PFSK-1 (cell line): Measurements from ENCODE around the gene CEP295NL.

Experiments used
- FOXP2 ChIP-seq: optimal IDR thresholded peaks from 2 replicates; pipeline ENCODE3; 2011; ENCODE audit warnings: borderline replicate concordance, control low read depth, inconsistent platforms; ENCODE audit not compliant: insufficient read depth; ENCODE audit errors: extremely low read length, extremely low read depth
- POLR2AphosphoS5 ChIP-seq: IDR thresholded peaks from 2 replicates; pipeline ENCODE4 v1.6.1; 2012; ENCODE audit warnings: low read depth, mild to moderate bottlenecking, control low read depth, low read length, moderate library complexity
- REST ChIP-seq, 2 experiments: IDR thresholded peaks; 2 replicates each; pipeline versions ENCODE4 v1.6.1 to v1.8.0; 2011 to 2012; ENCODE audit warnings: low read depth in 2 of 2, low read length in 2 of 2, control low read depth in 1 of 2, inconsistent platforms in 1 of 2, mild to moderate bottlenecking in 1 of 2, moderate library complexity in 1 of 2; ENCODE audit not compliant: insufficient read depth in 1 of 2
- SIN3A ChIP-seq: IDR thresholded peaks from 2 replicates; pipeline ENCODE4 v1.6.1; 2012; ENCODE audit warnings: mild to moderate bottlenecking, low read length, moderate library complexity, borderline replicate concordance; ENCODE audit not compliant: insufficient read depth
- TAF1 ChIP-seq: IDR thresholded peaks from 2 replicates; pipeline ENCODE4 v1.6.1; 2012; ENCODE audit warnings: low read length, control low read depth, borderline replicate concordance; ENCODE audit not compliant: insufficient read depth

Gene CEP295NL

GRCh38 chr17:78883089-78883532, 19.9 kb downstream of the CEP295NL start:
- TF ChIP-seq TAF1 (no peak; the same call in 1 of the 2 replicates), REST (IDR thresholded peaks at IDR 0.05; ENCODE audit: insufficient read depth in 1 of 2, low read depth in 2 of 2, low read length in 2 of 2) (0 out of 4 replicates have a peak, but pooled peaks of 1 of the 2 experiments have one; percentile 7), FOXP2 (peak; percentile 38)

- TF ChIP-seq REST (IDR thresholded peaks at IDR 0.05; ENCODE audit: insufficient read depth in 1 of 2, low read depth in 2 of 2, low read length in 2 of 2) (no peak), SIN3A (peak; percentile 61; the same call in 1 of the 2 replicates), FOXP2 (no peak), POLR2AphosphoS5 (no peak; the same call in 1 of the 2 replicates), TAF1 (no peak)
Measured at GRCh38 chr17:78882540-78883088, 20.4 kb downstream of the CEP295NL start.

DNA sequence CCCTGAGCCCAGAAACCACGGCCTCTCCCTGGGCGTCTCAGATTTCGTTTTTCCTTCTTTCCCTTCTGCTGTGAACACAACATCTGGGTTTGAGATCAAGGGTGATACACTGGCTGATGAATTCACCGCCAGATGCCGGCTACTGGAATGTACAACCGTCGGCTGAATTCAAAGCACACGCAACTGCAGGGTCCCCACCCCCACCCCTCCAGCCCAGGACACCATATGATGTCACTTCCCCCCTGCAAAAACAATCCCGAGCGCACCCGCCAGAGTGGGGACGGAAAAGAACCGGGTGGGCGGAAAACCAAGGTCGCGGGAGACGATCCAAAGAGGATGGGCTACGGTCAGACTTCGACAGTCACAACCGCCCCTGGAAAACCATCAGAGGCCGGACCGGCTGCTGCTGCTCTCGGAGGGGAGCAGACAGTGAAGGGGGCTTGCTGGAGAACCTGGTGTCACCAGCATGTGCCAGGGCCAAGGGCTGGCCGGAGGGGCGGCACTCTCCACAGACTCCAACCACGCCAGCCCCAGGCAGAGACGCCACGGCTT, 23.3 kb downstream of the CEP295NL start:
- TF ChIP-seq TAF1: no peak
- TF ChIP-seq POLR2AphosphoS5: no peak
- TF ChIP-seq FOXP2: peak; percentile 68
- no peak for TF ChIP-seq SIN3A
- TF ChIP-seq REST (IDR thresholded peaks at IDR 0.05; ENCODE audit: insufficient read depth in 1 of 2, low read depth in 2 of 2, low read length in 2 of 2): 0 out of 4 replicates have a peak, but pooled peaks of 1 of the 2 experiments have one; percentile 9

DNA sequence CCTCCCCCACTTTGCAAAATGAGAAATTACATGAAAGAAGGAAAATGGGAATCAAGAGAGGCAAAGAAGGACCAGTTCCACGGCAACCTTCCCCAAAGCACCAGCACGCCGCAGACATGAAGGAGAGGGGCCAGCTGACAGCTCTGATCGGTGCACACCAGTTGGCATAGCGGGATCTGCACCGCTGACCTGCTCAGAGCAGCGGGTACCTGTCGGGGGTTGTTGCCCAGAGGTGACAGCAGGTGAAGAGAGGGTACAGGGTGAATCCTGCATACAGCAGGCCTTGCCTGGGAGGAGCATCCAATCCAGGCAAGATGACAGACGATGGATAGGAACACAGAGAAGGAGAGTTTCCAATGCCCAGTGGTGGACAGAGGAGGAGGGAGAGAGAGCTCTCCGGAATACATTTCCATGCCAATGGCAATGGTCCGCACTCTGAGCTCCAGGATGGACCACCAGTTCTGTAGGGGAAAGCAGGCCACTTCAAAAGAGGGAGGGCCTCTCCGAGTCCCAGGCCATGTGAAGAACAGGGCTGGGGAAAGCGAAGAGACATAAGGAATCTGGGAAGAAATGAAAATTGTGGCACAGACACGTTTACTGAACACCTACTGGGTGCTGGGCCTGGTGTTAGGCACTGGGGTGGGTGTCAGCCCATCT, 24.0 kb downstream of the CEP295NL start:
- TF ChIP-seq FOXP2: no peak
- no peak for TF ChIP-seq REST (IDR thresholded peaks at IDR 0.05; ENCODE audit: insufficient read depth in 1 of 2, low read depth in 2 of 2, low read length in 2 of 2)
- no peak for TF ChIP-seq SIN3A
- no peak for TF ChIP-seq POLR2AphosphoS5
- TF ChIP-seq TAF1: no peak
